ENCODE results near the gene ADAMTSL1. TPM values are rescaled to one million over a fixed set of nuclear protein-coding genes. Genes with fewer than 3 reads are reported as not detected.

The ADAMTSL1 gene
- total and polyA plus RNA-seq, 9 of the 15 experiments (the other 6 are each of a cell fraction or from before 2014, with no cell fraction given), result 0.01 TPM; not detected in 8

DNA sequence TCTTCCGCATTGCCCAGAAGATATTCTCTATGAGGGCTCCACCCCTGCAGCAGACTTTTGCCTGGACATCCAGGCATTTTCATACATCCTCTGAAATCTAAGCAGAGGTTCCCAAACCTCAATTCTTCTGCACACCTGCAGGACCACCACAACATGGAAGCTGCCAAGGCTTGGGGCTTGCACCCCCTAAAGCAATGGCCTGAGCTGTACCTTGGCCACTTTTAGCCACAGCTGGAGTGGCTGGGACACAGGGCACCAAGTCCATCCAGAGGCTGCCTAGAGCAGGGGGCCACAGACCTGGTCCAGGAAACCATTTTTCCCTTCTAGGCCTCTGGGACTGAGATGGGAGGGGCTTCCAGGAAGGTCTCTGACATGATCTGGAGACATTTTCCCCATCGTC lies 60.7 kb downstream of the ADAMTSL1 start:
- Histone ChIP-seq H3K4me2 (ENCODE audit: insufficient read depth, low read length) (no peak overlapping the region), H3K9me3 (replicated peaks; ENCODE audit: control insufficient read depth, insufficient read depth, low read depth, low read length) (no peaks in the 10 kb centered on the region), H3K27ac (ENCODE audit: extremely low read depth, low read depth, low read length) (no peak overlapping the region), H4K20me1 (replicated peaks; ENCODE audit: control insufficient read depth, insufficient read depth, low read length) (no peaks in the 10 kb centered on the region), H3K79me2 (ENCODE audit: control insufficient read depth, insufficient read depth, low read length) (no peaks in the 10 kb centered on the region), H3K27me3 (ENCODE audit: control insufficient read depth in 2 of 2, insufficient read depth in 2 of 2, low read length in 2 of 2) (no peaks in the 10 kb centered on the region), H2AFZ (ENCODE audit: low read depth, low read length) (no peak overlapping the region), H3K4me3 (no peak overlapping the region), H3K9me1 (ENCODE audit: control insufficient read depth, insufficient read depth, low read length) (no peaks in the 10 kb centered on the region), H3K36me3 (ENCODE audit: control insufficient read depth, insufficient read depth, low read length) (no peaks in the 10 kb centered on the region), H3K4me1 (replicated peaks in 1 of 2; ENCODE audit: control insufficient read depth in 2 of 2, insufficient read depth in 2 of 2, low read length in 2 of 2) (no peaks in the 10 kb centered on the region), H3K9ac (ENCODE audit: insufficient read depth in 1 of 2, low read depth in 2 of 2, low read length in 2 of 2) (no peak overlapping the region)
- CTCF ChIA-PET (ENCODE audit: low intra/inter-chr PET ratio), result no interaction called here
- intact Hi-C loops (cut with micrococcal nuclease), result no loop called here
- in situ Hi-C loops (cut with MboI), result no loop called here
- no TSS peak for BruUV-seq (replicated peaks)
- POLR2A ChIA-PET, result no interaction called here
- ATAC-seq, result no peak
- WGBS (ENCODE audit: insufficient coverage, low coverage, missing lambda C conversion rate), result 0% methylated on average over 2 of the region's 2 CpGs
- no peak for FAIRE-seq
- TF ChIP-seq, protein P1, sequence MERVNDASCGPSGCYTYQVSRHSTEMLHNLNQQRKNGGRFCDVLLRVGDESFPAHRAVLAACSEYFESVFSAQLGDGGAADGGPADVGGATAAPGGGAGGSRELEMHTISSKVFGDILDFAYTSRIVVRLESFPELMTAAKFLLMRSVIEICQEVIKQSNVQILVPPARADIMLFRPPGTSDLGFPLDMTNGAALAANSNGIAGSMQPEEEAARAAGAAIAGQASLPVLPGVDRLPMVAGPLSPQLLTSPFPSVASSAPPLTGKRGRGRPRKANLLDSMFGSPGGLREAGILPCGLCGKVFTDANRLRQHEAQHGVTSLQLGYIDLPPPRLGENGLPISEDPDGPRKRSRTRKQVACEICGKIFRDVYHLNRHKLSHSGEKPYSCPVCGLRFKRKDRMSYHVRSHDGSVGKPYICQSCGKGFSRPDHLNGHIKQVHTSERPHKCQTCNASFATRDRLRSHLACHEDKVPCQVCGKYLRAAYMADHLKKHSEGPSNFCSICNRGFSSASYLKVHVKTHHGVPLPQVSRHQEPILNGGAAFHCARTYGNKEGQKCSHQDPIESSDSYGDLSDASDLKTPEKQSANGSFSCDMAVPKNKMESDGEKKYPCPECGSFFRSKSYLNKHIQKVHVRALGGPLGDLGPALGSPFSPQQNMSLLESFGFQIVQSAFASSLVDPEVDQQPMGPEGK (CRISPR knock-in tag; IDR thresholded peaks at IDR 0.05; ENCODE audit: borderline replicate concordance), result no peak
- TF ChIP-seq ZNF699 (CRISPR knock-in tag; IDR thresholded peaks at IDR 0.05; ENCODE audit: insufficient replicate concordance), result no peak
- no peak for TF ChIP-seq SMAD3 (CRISPR knock-in tag; conservative IDR thresholded peaks at IDR 0.05)
- TF ChIP-seq, protein P2, sequence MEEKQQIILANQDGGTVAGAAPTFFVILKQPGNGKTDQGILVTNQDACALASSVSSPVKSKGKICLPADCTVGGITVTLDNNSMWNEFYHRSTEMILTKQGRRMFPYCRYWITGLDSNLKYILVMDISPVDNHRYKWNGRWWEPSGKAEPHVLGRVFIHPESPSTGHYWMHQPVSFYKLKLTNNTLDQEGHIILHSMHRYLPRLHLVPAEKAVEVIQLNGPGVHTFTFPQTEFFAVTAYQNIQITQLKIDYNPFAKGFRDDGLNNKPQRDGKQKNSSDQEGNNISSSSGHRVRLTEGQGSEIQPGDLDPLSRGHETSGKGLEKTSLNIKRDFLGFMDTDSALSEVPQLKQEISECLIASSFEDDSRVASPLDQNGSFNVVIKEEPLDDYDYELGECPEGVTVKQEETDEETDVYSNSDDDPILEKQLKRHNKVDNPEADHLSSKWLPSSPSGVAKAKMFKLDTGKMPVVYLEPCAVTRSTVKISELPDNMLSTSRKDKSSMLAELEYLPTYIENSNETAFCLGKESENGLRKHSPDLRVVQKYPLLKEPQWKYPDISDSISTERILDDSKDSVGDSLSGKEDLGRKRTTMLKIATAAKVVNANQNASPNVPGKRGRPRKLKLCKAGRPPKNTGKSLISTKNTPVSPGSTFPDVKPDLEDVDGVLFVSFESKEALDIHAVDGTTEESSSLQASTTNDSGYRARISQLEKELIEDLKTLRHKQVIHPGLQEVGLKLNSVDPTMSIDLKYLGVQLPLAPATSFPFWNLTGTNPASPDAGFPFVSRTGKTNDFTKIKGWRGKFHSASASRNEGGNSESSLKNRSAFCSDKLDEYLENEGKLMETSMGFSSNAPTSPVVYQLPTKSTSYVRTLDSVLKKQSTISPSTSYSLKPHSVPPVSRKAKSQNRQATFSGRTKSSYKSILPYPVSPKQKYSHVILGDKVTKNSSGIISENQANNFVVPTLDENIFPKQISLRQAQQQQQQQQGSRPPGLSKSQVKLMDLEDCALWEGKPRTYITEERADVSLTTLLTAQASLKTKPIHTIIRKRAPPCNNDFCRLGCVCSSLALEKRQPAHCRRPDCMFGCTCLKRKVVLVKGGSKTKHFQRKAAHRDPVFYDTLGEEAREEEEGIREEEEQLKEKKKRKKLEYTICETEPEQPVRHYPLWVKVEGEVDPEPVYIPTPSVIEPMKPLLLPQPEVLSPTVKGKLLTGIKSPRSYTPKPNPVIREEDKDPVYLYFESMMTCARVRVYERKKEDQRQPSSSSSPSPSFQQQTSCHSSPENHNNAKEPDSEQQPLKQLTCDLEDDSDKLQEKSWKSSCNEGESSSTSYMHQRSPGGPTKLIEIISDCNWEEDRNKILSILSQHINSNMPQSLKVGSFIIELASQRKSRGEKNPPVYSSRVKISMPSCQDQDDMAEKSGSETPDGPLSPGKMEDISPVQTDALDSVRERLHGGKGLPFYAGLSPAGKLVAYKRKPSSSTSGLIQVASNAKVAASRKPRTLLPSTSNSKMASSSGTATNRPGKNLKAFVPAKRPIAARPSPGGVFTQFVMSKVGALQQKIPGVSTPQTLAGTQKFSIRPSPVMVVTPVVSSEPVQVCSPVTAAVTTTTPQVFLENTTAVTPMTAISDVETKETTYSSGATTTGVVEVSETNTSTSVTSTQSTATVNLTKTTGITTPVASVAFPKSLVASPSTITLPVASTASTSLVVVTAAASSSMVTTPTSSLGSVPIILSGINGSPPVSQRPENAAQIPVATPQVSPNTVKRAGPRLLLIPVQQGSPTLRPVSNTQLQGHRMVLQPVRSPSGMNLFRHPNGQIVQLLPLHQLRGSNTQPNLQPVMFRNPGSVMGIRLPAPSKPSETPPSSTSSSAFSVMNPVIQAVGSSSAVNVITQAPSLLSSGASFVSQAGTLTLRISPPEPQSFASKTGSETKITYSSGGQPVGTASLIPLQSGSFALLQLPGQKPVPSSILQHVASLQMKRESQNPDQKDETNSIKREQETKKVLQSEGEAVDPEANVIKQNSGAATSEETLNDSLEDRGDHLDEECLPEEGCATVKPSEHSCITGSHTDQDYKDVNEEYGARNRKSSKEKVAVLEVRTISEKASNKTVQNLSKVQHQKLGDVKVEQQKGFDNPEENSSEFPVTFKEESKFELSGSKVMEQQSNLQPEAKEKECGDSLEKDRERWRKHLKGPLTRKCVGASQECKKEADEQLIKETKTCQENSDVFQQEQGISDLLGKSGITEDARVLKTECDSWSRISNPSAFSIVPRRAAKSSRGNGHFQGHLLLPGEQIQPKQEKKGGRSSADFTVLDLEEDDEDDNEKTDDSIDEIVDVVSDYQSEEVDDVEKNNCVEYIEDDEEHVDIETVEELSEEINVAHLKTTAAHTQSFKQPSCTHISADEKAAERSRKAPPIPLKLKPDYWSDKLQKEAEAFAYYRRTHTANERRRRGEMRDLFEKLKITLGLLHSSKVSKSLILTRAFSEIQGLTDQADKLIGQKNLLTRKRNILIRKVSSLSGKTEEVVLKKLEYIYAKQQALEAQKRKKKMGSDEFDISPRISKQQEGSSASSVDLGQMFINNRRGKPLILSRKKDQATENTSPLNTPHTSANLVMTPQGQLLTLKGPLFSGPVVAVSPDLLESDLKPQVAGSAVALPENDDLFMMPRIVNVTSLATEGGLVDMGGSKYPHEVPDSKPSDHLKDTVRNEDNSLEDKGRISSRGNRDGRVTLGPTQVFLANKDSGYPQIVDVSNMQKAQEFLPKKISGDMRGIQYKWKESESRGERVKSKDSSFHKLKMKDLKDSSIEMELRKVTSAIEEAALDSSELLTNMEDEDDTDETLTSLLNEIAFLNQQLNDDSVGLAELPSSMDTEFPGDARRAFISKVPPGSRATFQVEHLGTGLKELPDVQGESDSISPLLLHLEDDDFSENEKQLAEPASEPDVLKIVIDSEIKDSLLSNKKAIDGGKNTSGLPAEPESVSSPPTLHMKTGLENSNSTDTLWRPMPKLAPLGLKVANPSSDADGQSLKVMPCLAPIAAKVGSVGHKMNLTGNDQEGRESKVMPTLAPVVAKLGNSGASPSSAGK (IDR thresholded peaks at IDR 0.05), result no peak
- DNase-seq (ENCODE audit: extremely low read depth in 1 of 4, low spot score in 3 of 4), result no peak

Measured in K562 (cell line).